ENCODE data around the gene UGT1A6. TPM values are rescaled to one million over a fixed set of nuclear protein-coding genes. Genes with fewer than 3 reads are reported as not detected.
A peak's percentile ranks its signal among the peaks of the same experiment; 100 is the strongest.

Gene UGT1A6
- total RNA-seq, 1 experiment from 2014 or later, result 0.79 TPM

- ChIA-PET POLR2A (interaction anchor here (0.7 to 5.2 kb wide), 4 partner anchors 18 to 219 kb away, joined by 3 to 91 read pairs (median 3); partner anchors contain the start of gene UGT1A6), CTCF (no interaction called here)
- Mint-ChIP-seq H3K4me1 (ENCODE audit: insufficient read depth, unreplicated experiment) (peaks cover 26% of the 10 kb centered on the region), H3K27ac (ENCODE audit: low read depth, unreplicated experiment) (no peak overlapping the region), H3K36me3 (ENCODE audit: insufficient read depth, unreplicated experiment) (peaks cover 7% of the 10 kb centered on the region), H3K27me3 (ENCODE audit: insufficient read depth, unreplicated experiment) (no peaks in the 10 kb centered on the region), H3K4me3 (ENCODE audit: unreplicated experiment) (no peak overlapping the region), H3K9me3 (ENCODE audit: unreplicated experiment) (peaks cover 5% of the 10 kb centered on the region)
- intact Hi-C loops (cut with micrococcal nuclease), result no loop called here
- DNase-seq (ENCODE audit: unreplicated experiment), result no peak
- BruUV-seq (replicated peaks), result no TSS peak
- TF ChIP-seq, protein P1, sequence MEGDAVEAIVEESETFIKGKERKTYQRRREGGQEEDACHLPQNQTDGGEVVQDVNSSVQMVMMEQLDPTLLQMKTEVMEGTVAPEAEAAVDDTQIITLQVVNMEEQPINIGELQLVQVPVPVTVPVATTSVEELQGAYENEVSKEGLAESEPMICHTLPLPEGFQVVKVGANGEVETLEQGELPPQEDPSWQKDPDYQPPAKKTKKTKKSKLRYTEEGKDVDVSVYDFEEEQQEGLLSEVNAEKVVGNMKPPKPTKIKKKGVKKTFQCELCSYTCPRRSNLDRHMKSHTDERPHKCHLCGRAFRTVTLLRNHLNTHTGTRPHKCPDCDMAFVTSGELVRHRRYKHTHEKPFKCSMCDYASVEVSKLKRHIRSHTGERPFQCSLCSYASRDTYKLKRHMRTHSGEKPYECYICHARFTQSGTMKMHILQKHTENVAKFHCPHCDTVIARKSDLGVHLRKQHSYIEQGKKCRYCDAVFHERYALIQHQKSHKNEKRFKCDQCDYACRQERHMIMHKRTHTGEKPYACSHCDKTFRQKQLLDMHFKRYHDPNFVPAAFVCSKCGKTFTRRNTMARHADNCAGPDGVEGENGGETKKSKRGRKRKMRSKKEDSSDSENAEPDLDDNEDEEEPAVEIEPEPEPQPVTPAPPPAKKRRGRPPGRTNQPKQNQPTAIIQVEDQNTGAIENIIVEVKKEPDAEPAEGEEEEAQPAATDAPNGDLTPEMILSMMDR (IDR thresholded peaks at IDR 0.05; ENCODE audit: unreplicated experiment), result no peak
These were observed 16.3 kb downstream of the UGT1A6 start for GRCh38 chr2:233708942-233709341.

GRCh38 chr2:233711312-233712008 lies 18.8 kb downstream of the UGT1A6 start:
- Mint-ChIP-seq H3K4me1 (ENCODE audit: insufficient read depth, unreplicated experiment) (peaks cover 31% of the 10 kb centered on the region), H3K36me3 (ENCODE audit: insufficient read depth, unreplicated experiment) (peaks cover 7% of the 10 kb centered on the region), H3K27me3 (ENCODE audit: insufficient read depth, unreplicated experiment) (no peaks in the 10 kb centered on the region), H3K9me3 (ENCODE audit: unreplicated experiment) (no peaks in the 10 kb centered on the region), H3K4me3 (ENCODE audit: unreplicated experiment) (no peak overlapping the region), H3K27ac (ENCODE audit: low read depth, unreplicated experiment) (no peak overlapping the region)
- no TSS peak for BruUV-seq (replicated peaks)
- TF ChIP-seq, protein P1 (IDR thresholded peaks at IDR 0.05; ENCODE audit: unreplicated experiment), result peak; percentile 89
- ChIA-PET POLR2A (interaction anchor here (1.0 to 1.4 kb wide), 4 partner anchors 21 to 218 kb away, joined by 3 to 7 read pairs (median 4); no protein-coding TSS in a partner anchor), CTCF (interaction anchor here (0.6 to 2.8 kb wide), 21 partner anchors 20 to 266 kb away, joined by 3 to 18 read pairs (median 4); partner anchors contain the start of genes UGT1A1, UGT1A6 and USP40)
- peak; percentile 86 for DNase-seq (ENCODE audit: unreplicated experiment)
- intact Hi-C loops (cut with micrococcal nuclease), result loop anchor here (2.0 to 5.0 kb wide), 4 partner anchors 145 to 307 kb away; partner anchors contain the start of gene USP40

- intact Hi-C loops (cut with micrococcal nuclease), result loop anchor here (5.0 kb wide), 2 partner anchors 215 to 225 kb away; no protein-coding TSS in a partner anchor
- Mint-ChIP-seq H3K4me1 (ENCODE audit: insufficient read depth, unreplicated experiment) (peaks cover 19% of the 10 kb centered on the region), H3K27ac (ENCODE audit: low read depth, unreplicated experiment) (no peak within 1 kb of the TSS), H3K27me3 (ENCODE audit: insufficient read depth, unreplicated experiment) (no peaks in the 10 kb centered on the region), H3K9me3 (ENCODE audit: unreplicated experiment) (no peaks in the 10 kb centered on the region), H3K4me3 (ENCODE audit: unreplicated experiment) (no peak within 1 kb of the TSS), H3K36me3 (ENCODE audit: insufficient read depth, unreplicated experiment) (peaks cover 7% of the 10 kb centered on the region)
- no peak for DNase-seq (ENCODE audit: unreplicated experiment)
- BruUV-seq (replicated peaks), result no TSS peak
- TF ChIP-seq, protein P1 (IDR thresholded peaks at IDR 0.05; ENCODE audit: unreplicated experiment), result no peak
- ChIA-PET POLR2A (interaction anchor here (0.7 to 1.0 kb wide), 3 partner anchors 22 to 220 kb away, joined by 3 read pairs; no protein-coding TSS in a partner anchor), CTCF (interaction anchor here (0.6 to 2.8 kb wide), 12 partner anchors 17 to 264 kb away, joined by 3 to 18 read pairs (median 4); partner anchors contain the start of genes UGT1A1, UGT1A6 and USP40)
These were observed 20.0 kb downstream of the UGT1A6 start, which contains the start of gene UGT1A5 for GRCh38 chr2:233712611-233713261. Gene UGT1A5 (plus strand): TSS chr2:233712907. CDS start chr2:233712992, 85 bp downstream.

- Mint-ChIP-seq H3K36me3 (ENCODE audit: insufficient read depth, unreplicated experiment) (peaks cover 7% of the 10 kb centered on the region), H3K4me3 (ENCODE audit: unreplicated experiment) (no peak overlapping the region), H3K27ac (ENCODE audit: low read depth, unreplicated experiment) (no peak overlapping the region), H3K9me3 (ENCODE audit: unreplicated experiment) (no peaks in the 10 kb centered on the region), H3K27me3 (ENCODE audit: insufficient read depth, unreplicated experiment) (no peaks in the 10 kb centered on the region), H3K4me1 (ENCODE audit: insufficient read depth, unreplicated experiment) (peaks cover 13% of the 10 kb centered on the region)
- intact Hi-C loops (cut with micrococcal nuclease), result loop anchor here (5.0 kb wide), 2 partner anchors 214 to 226 kb away; no protein-coding TSS in a partner anchor
- ChIA-PET CTCF (interaction anchor here (0.6 to 2.8 kb wide), 4 partner anchors 22 to 265 kb away, joined by 3 to 18 read pairs (median 3); partner anchors contain the start of gene UGT1A6), POLR2A (interaction anchor here (0.7 kb wide), 1 partner anchor 221 kb away, joined by 3 read pairs; no protein-coding TSS in a partner anchor)
- no TSS peak for BruUV-seq (replicated peaks)
- DNase-seq (ENCODE audit: unreplicated experiment), result no peak
- TF ChIP-seq, protein P1 (IDR thresholded peaks at IDR 0.05; ENCODE audit: unreplicated experiment), result no peak
These were observed 20.5 kb downstream of the UGT1A6 start for GRCh38 chr2:233713262-233713615.
